C4-2B (cell line): ENCODE data around the gene FAT2.

ENCODE experiments used
- CTCF ChIP-seq: fragments of 450-650 bp; conservative IDR thresholded peaks from 2 replicates; pipeline ENCODE4 v1.5.1; 2017; ENCODE audit warnings: mild to moderate bottlenecking
- ZFX ChIP-seq: fragments of 450-650 bp; IDR thresholded peaks from 2 replicates; pipeline ENCODE4 v1.6.1; 2017

- TF ChIP-seq CTCF (no peak), ZFX (no peak)
These were observed 1.8 kb upstream of the FAT2 start for GRCh38 chr5:151592855-151593408.
